NCI-H146 treated with DMSO at 0.1 percent for 48 hours (cell line): ENCODE measurements around the gene MBD5.

Experiments
- DNase-seq: peaks from one replicate; lab custom pipeline; 2025; ENCODE audit not compliant: unreplicated experiment; lab: John Stamatoyannopoulos, UW

The MBD5 gene

GRCh38 chr2:148022882-148023281 lies 2.0 kb downstream of the MBD5 start:
- no peak for DNase-seq

- DNase-seq: no peak
Measured at GRCh38 chr2:148023861-148024260, 3.0 kb downstream of the MBD5 start.

GRCh38 chr2:148026573-148026972 lies 5.7 kb downstream of the MBD5 start:
- DNase-seq: no peak

DNA sequence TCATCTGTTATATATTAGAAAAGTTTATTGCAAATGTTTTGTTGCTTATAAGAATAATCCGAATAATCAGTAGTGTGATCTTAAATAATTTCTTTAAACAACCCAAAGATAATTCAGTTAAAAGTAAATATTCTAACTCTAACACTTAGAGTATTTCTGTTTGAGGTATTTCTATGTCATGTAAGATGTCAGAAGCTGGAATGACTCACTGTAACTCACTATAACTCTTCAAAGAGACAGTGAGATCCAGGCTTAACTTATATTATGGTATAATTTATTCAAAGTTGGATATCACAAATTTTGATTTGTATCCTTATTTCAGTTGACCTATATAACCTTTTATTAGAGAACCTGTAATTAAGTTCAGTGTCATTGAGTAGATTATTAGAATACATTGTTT lies 6.9 kb downstream of the MBD5 start:
- DNase-seq: no peak

GRCh38 chr2:148028781-148029180 lies 7.9 kb downstream of the MBD5 start:
- no peak for DNase-seq

DNA sequence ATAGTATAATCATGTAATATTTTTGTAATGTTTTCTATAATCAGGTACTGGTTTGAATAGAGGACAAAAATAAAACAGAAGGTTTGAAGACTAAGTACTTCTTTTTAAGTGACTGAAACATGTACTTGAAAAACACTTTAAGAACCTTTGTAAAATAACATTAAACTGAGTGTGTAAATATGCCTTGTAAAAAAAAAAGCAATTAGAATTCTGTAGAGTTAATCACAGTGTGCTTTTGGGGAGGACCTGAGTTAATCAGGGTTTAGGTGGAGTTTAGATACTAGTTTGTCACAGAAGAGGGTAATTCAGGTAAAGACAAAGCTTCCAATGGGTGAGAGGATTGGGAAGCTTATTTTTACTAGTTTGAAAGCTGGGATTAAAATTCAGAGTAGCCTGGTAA lies 10.3 kb downstream of the MBD5 start:
- DNase-seq: no peak

DNA sequence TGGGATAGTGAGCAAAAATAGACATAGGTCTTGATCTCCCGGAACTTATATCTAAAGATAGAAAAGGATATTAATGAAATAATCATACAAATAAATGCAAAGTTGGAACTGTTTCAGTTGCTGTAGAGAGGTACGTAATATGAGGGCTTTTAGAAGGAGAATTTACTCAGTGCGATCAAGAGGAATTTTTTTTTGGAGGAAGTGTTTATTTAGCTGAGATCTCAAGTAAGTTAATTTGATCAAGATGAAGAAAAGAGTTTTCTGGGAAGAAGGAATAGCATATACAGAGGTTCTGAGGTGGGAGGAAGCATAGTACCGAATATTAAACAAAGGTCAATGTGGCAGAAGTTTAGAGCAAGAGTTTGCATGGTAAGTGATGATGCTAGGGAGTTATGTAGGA lies 11.3 kb downstream of the MBD5 start:
- DNase-seq: no peak

DNA sequence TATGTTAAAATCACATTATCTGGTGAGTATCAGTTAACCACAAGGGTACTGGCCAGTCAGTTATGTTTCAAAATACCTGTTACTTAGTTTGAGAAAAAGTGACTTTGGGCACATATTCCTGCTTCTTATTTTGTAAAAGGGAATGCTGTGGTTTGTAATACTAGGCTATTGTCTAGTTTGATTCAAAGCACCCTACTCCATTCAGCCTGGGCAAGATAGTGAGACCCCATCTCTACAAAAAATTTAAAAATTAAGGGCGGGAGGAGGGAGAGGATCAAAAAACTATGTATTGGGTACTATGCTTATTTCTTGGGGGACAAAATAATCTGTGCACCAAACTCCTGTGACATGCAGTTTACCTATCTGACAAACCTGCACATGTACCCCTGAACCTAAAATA lies 18.9 kb downstream of the MBD5 start:
- DNase-seq: no peak

GRCh38 chr2:148042219-148042618 lies 21.3 kb downstream of the MBD5 start:
- no peak for DNase-seq

DNA sequence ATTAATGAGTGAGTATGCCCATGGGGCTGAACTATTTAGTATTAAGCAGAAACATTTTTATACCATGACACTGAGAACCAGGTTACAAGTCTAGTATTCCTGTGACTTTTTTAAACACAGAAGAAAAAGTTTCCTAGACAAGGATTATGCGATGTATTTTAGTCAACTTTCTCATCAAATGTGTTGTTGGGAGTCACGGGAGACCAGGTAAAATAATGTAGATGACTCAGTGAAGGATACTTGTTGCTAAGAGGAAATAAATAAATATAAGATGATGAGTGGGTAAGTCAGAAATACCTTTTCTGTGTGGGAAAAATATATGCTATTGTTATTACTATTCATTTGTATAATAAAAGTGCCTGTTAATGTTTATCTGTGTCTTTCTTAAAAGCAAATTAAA lies 23.4 kb downstream of the MBD5 start:
- no peak for DNase-seq

DNA sequence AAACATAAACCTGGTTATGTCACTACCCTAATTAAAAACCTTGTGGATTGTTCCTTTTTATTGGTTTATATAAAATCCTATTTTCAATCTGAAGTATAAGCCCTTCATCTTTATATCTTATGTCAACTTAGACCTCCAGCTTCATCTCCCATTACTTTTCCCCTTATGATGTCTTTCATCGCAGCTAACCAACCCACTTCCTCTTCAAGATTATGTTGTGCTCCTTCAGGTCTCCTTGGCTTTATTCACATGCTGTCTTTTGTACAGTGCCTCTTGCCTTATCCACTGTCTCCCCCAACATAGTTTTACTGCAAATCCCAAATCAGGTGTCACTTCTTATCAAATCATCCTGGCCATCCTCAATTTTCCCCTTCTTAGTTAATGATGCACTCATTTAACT lies 25.9 kb downstream of the MBD5 start:
- no peak for DNase-seq

DNA sequence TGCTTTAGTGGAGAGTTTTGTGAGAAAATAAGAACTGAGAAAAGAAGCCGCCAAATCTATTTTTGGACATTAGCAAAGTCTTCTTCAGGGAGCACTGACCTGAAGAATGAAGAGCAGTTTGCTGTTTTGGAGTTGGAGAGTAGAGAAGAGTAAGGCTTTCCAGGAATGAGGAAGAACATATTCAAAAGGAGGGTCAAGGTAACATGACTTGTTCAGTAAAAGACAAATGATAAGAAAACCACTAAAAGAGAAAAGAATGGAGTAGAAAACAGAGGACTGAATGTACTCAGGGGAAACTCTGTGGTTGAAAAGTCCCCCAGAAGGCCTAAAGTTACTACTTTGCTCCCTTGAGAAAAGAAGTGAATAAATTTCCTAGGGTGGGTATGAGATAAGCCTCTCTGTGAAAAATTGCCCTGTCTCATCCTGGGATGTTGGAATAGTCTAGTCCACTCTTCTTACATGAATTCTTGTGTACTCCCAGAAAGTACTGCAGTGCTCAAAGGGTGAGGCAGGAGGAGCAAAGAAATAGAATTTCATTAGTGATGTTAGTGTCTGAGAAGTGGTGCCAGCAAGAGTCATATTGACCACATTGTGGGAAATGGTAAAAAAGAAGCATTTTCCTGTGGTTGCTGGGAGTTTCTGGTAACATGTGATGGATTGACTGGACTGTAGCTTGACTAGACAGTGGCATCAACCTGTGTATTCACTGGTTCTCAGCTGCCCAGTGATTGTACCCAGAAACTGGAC lies 27.8 kb downstream of the MBD5 start:
- DNase-seq: no peak

GRCh38 chr2:148049284-148049683 lies 28.4 kb downstream of the MBD5 start:
- DNase-seq: no peak

- no peak for DNase-seq
Measured at GRCh38 chr2:148052687-148053086, 31.8 kb downstream of the MBD5 start.

GRCh38 chr2:148058641-148059040 lies 37.8 kb downstream of the MBD5 start:
- no peak for DNase-seq

DNA sequence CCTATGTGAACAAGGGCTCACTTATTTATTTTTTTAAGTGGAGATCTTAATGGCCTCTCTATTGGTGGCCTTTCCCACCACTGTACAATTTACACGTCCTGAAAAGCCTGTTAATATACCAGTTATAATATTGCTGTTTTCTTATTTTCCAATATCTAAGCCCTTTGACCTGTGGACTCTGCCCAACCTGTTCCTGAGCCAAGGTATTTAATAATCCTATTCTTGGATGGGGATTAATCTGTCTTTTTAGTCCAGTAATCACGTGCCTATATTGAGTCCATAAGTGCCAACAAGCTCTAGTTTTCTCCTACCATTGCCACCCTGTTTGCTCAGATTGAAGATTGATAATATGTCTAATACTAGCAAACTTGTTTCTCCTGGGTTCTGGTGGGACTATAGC lies 42.7 kb downstream of the MBD5 start:
- no peak for DNase-seq

- no peak for DNase-seq
Measured at GRCh38 chr2:148065936-148066335, 45.0 kb downstream of the MBD5 start.

DNA sequence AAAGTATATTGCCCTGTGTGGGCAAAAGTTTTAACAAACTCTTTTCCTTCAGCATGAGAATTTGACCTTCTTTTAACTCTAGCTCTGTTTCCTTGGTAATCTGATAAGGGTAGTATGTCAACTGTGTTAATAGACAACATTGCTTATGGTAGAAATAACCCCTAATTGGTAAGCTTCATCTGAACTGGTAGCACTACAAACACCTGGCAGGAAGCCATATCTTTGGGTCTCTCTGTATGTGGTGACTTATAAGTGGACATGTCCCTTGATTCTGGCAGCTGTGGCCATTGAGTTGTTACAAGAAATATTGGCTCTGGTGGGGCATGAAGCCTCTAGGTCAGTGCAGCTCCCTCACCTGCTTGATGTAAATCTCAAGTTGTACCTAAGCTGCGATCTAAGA lies 46.9 kb downstream of the MBD5 start:
- peak; percentile 11 for DNase-seq

- DNase-seq: no peak
Measured at GRCh38 chr2:148071351-148071750, 50.5 kb downstream of the MBD5 start.

GRCh38 chr2:148096012-148096411 lies 75.1 kb downstream of the MBD5 start:
- DNase-seq: no peak

DNA sequence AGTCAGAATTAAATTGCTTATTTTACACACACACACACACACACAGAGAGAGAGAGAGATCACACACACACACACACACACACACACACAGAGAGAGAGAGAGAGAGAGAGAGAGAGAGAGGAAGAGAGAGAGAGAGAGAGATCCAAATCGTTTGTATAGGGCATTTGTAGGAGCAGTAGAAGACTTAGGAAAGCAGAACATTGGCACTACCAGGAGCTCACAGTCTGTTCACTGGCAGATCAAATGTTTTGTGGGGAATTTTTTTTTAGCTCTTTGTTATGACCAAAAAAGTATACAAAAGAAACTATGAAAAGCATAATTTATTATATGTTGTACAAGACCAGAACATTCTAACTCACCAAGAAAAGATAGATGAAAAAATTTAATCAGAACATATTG lies 81.8 kb downstream of the MBD5 start:
- DNase-seq: no peak

GRCh38 chr2:148103946-148104345 lies 83.1 kb downstream of the MBD5 start:
- no peak for DNase-seq

GRCh38 chr2:148106331-148106730 lies 85.4 kb downstream of the MBD5 start:
- no peak for DNase-seq
